Fibroblast of villous mesenchyme (primary cell): Measurements from ENCODE around the gene MEIS3. TPM values are rescaled to one million over a fixed set of nuclear protein-coding genes. Genes with fewer than 3 reads are reported as not detected.

Experiments used
- DNase-seq: peaks from one replicate; pipeline ENCODE4 v3.0.0-alpha.2; 2010; ENCODE audit warnings: low read depth
- H3K4me3 ChIP-seq: 2 replicates; pipeline ENCODE4 v1.5.1; 2011; ENCODE audit warnings: low read depth, mild to moderate bottlenecking, low read length
- CTCF ChIP-seq: IDR thresholded peaks from 2 replicates; pipeline ENCODE4 v1.5.1; 2012; ENCODE audit warnings: low read depth, mild to moderate bottlenecking, low read length; ENCODE audit not compliant: insufficient read depth
- total RNA-seq: library from RNA; depleted of rRNA; stranded (reverse); fragments of >200 nt; gene quantifications from 2 replicates; pipeline ENCODE4 v1.2.3, GENCODE V29; 2012

Gene MEIS3
- total RNA-seq, 1 donor = 38.0 TPM

- no peak for TF ChIP-seq CTCF
- no peak overlapping the region for H3K4me3 ChIP-seq
Measured at GRCh38 chr19:47445527-47445926, 26.2 kb upstream of the MEIS3 start.

GRCh38 chr19:47444388-47444821 lies 25.1 kb upstream of the MEIS3 start:
- no peak overlapping the region for H3K4me3 ChIP-seq
- DNase-seq = no peak
- no peak for TF ChIP-seq CTCF

More at GRCh38 chr19:47445527-47445926, 26.2 kb upstream of the MEIS3 start:
- no peak for DNase-seq

- no peak for TF ChIP-seq CTCF
- DNase-seq = no peak
- no peak overlapping the region for H3K4me3 ChIP-seq
Measured at GRCh38 chr19:47443331-47443730, 24.0 kb upstream of the MEIS3 start.

- no peak overlapping the region for H3K4me3 ChIP-seq
- no peak for DNase-seq
- TF ChIP-seq CTCF = no peak
Measured at GRCh38 chr19:47438793-47439220, 19.5 kb upstream of the MEIS3 start.

GRCh38 chr19:47437500-47437899 lies 18.2 kb upstream of the MEIS3 start:
- H3K4me3 ChIP-seq = no peak overlapping the region
- DNase-seq = peak; percentile 15
- TF ChIP-seq CTCF = no peak

GRCh38 chr19:47436712-47437401 lies 17.5 kb upstream of the MEIS3 start:
- no peak overlapping the region for H3K4me3 ChIP-seq
- peak; percentile 88 for TF ChIP-seq CTCF
- peak; percentile 60 for DNase-seq

GRCh38 chr19:47435883-47436417 lies 16.6 kb upstream of the MEIS3 start:
- no peak overlapping the region for H3K4me3 ChIP-seq
- no peak for TF ChIP-seq CTCF
- no peak for DNase-seq
